Parathyroid adenoma (tissue), 2 donors: ENCODE data around the gene FREM3.

Experiments used
- H2AFZ ChIP-seq: fragments of 300-600 bp; sonication (generic); one replicate; pipeline ENCODE4 v1.7.0; 2017; ENCODE audit warnings: antibody characterized with exemption, mild to moderate bottlenecking
- H3K27ac ChIP-seq: fragments of 300-600 bp; sonication (generic); one replicate; pipeline ENCODE4 v1.7.0; 2017
- H3K27me3 ChIP-seq: fragments of 300-600 bp; sonication (generic); one replicate; pipeline ENCODE4 v1.7.0; 2017; ENCODE audit warnings: low read length; ENCODE audit not compliant: control insufficient read depth, insufficient read depth
- H3K36me3 ChIP-seq: fragments of 300-600 bp; sonication (generic); one replicate; pipeline ENCODE4 v1.7.0; 2017; ENCODE audit warnings: low read length; ENCODE audit not compliant: control insufficient read depth, insufficient read depth
- H3K4me1 ChIP-seq: fragments of 300-600 bp; sonication (generic); one replicate; pipeline ENCODE4 v1.7.0; 2017; ENCODE audit warnings: control low read depth
- H3K4me2 ChIP-seq: fragments of 300-600 bp; sonication (generic); one replicate; pipeline ENCODE4 v1.7.0; 2017; ENCODE audit warnings: low read length
- H3K4me3 ChIP-seq: fragments of 300-600 bp; sonication (generic); one replicate; pipeline ENCODE4 v1.7.0; 2017; ENCODE audit warnings: low read depth, low read length
- H3K79me2 ChIP-seq: fragments of 300-600 bp; sonication (generic); one replicate; pipeline ENCODE4 v1.7.0; 2017; ENCODE audit warnings: control low read depth
- H3K9ac ChIP-seq: fragments of 300-600 bp; sonication (generic); one replicate; pipeline ENCODE4 v1.7.0; 2017; ENCODE audit warnings: mild to moderate bottlenecking
- H3K9me3 ChIP-seq: fragments of 300-600 bp; sonication (generic); one replicate; pipeline ENCODE4 v1.7.0; 2017; ENCODE audit warnings: low read length; ENCODE audit not compliant: control insufficient read depth
- CTCF ChIP-seq: fragments of 300-600 bp; sonication (generic); IDR thresholded peaks from one replicate; pipeline ENCODE4 v1.7.0; 2017; ENCODE audit warnings: antibody characterized with exemption, mild to moderate bottlenecking
- donor health status: primary hyperparathyroidism.

FREM3 gene

GRCh38 chr4:143626134-143626911 is 74.2 kb downstream of the FREM3 start:
- H3K27ac ChIP-seq: no peak overlapping the region
- H3K79me2 ChIP-seq: no peaks in the 10 kb centered on the region
- H3K36me3 ChIP-seq: no peaks in the 10 kb centered on the region
- TF ChIP-seq CTCF: no peak
- H3K4me3 ChIP-seq: no peak overlapping the region
- H3K9me3 ChIP-seq: no peaks in the 10 kb centered on the region
- no peak overlapping the region for H3K4me2 ChIP-seq
- no peaks in the 10 kb centered on the region for H3K27me3 ChIP-seq
- H3K4me1 ChIP-seq: no peaks in the 10 kb centered on the region
- no peak overlapping the region for H2AFZ ChIP-seq
- H3K9ac ChIP-seq: no peak overlapping the region

- Histone ChIP-seq H3K27me3 (no peaks in the 10 kb centered on the region), H3K9ac (no peak overlapping the region), H3K4me1 (no peaks in the 10 kb centered on the region), H3K4me3 (no peak overlapping the region), H3K36me3 (no peaks in the 10 kb centered on the region), H3K79me2 (no peaks in the 10 kb centered on the region), H3K4me2 (no peak overlapping the region), H3K9me3 (no peaks in the 10 kb centered on the region), H3K27ac (no peak overlapping the region), H2AFZ (no peak overlapping the region)
- no peak for TF ChIP-seq CTCF
These were observed 74.8 kb downstream of the FREM3 start for GRCh38 chr4:143625632-143626031.

DNA sequence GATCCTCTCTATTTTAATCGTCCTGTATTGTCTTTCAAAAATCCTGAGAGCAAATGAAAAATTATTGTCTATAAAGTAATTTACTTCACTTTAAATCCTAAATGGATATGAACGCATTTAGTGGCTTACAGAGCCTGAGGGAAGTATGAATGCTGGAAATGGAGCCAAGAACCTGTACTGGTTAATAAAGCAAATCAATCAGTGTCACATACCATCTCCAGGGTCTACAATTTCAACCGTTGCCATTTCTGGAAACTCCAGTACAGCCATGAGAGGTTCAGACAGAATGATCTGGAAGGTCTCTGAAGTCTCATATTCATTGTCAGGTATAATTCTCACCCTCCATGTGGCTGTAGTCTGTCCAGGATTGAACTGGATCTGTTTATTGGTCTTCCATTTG is 76.6 kb downstream of the FREM3 start:
- H3K27me3 ChIP-seq: no peaks in the 10 kb centered on the region
- no peak overlapping the region for H3K9ac ChIP-seq
- no peak overlapping the region for H2AFZ ChIP-seq
- no peaks in the 10 kb centered on the region for H3K9me3 ChIP-seq
- H3K36me3 ChIP-seq: no peaks in the 10 kb centered on the region
- no peak for TF ChIP-seq CTCF
- H3K4me3 ChIP-seq: no peak overlapping the region
- H3K4me1 ChIP-seq: no peaks in the 10 kb centered on the region
- no peak overlapping the region for H3K27ac ChIP-seq
- H3K79me2 ChIP-seq: no peaks in the 10 kb centered on the region
- H3K4me2 ChIP-seq: no peak overlapping the region

DNA sequence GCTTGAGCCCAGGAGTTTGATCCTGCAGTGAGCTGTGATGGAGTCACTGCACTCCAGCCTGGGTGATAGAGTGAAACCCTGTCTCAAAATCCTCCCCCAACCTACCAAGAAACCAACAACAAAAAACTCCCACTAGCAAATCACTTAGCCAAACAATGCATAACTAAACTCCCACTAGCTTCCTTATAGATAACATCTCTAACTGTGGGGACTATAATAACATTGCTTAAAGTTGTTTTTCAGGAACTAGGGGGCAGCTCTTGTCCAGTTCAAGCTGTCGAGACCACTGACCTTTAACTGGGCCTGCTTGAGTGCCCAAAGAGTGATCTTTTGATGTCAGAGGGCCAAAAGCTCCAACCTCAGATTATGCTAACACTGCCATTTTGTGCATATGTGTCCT is 81.7 kb downstream of the FREM3 start:
- Histone ChIP-seq H3K79me2 (no peaks in the 10 kb centered on the region), H3K27me3 (no peaks in the 10 kb centered on the region), H3K9me3 (no peaks in the 10 kb centered on the region), H2AFZ (no peak overlapping the region), H3K36me3 (no peaks in the 10 kb centered on the region), H3K27ac (no peak overlapping the region), H3K4me3 (no peak overlapping the region), H3K9ac (no peak overlapping the region), H3K4me2 (no peak overlapping the region), H3K4me1 (no peaks in the 10 kb centered on the region)
- no peak for TF ChIP-seq CTCF
